HG03159 (cell line): ENCODE results near the gene STXBP5L.
"Not testable (repeated sequence)": the region's sequence is repeated elsewhere in the genome, so short reads cannot be mapped to it uniquely, and the experiment has no call there.

Source experiments
- ATAC-seq: cut with Tn5 transposase; IDR thresholded peaks from one replicate; pipeline ENCODE4 v1.9.1; 2021; ENCODE audit warnings: mild to moderate bottlenecking, moderate library complexity; ENCODE audit not compliant: unreplicated experiment

STXBP5L gene

DNA sequence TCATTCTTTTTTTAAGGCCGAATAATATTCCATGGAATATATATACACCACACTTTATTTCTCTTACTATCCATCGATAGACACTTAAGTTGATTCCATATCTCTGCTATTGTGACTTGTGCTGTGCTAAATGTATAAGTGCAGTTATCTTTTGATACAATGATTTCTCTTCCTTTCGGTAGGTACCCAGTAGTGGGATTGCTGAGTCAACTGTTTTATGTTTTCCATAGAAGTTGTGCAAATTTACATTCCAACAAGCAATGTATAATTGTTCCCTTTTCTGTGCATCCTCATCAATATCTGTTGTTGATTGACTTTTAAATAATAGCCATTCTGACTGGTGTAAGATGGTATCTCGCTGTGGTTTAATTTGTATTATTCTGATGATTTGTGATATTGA, 81.0 kb downstream of the STXBP5L start:
- ATAC-seq, result no peak

GRCh38 chr3:121018917-121019321, 110.9 kb downstream of the STXBP5L start:
- no peak for ATAC-seq

- ATAC-seq, result no peak
Observed at GRCh38 chr3:121063628-121064027, 155.6 kb downstream of the STXBP5L start.

GRCh38 chr3:121064121-121064520, 156.1 kb downstream of the STXBP5L start:
- no peak for ATAC-seq

DNA sequence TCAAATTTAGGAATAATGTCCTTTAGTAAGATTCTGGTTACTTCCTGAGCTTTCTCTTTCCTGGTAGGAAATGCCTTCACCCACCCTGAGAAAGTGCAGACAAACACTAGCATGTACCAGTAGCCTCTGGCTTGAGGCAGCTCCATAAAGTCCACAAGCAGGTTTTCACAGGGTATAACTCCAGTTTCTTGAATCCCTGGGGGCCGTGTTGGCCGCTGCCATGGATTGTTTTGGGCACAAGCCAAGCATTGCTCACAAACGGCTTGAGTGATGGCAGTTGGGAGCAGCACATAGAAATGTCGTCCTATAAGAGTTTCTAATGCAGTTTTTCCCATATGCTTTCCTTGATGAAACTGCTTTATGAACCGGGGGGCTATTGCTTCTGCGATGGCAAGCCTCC, 164.1 kb downstream of the STXBP5L start:
- ATAC-seq, result no peak

DNA sequence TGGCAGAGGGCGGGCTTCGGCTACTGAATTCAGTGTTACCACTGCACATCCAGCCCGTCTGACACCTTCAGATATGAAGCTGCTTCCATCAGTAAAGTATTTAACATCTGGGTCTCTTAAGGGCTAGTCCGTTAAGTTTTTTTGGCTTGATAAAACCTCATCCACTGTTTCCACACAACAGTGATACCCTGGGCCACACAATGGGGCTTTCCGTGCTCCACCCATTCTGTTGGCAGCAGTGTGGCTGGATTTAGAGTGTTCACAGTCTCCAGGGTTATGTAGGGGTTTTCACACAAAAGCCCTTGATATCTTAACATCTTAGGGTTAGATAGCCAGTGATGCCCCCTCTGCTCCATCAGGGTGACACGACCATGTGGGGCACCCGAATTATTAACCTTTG, 165.0 kb downstream of the STXBP5L start:
- no peak for ATAC-seq

DNA sequence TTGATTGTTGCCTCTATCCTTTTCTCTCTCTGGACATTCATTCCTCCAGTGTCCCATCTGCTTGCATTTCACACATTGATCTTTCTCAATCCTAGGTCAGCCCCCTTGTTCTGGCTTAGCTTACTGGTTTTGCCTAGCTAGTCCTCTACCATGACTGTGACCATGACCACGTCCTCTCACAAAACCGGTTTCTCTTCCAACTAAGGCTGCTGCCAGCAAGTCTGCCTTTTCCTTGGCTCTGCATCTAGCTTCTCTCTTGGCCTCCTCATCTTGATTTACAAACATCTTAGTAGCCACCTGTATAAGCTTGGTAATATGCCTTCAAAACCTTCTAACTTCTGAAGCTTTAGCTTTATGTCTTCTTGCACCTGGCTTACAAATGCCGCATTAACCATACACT, 167.2 kb downstream of the STXBP5L start:
- ATAC-seq, result no peak

- ATAC-seq, result not testable (repeated sequence)
Observed at GRCh38 chr3:121078378-121079101, 170.5 kb downstream of the STXBP5L start.

GRCh38 chr3:121096953-121097352, 188.9 kb downstream of the STXBP5L start:
- no peak for ATAC-seq

- ATAC-seq, result not testable (repeated sequence)
Observed at GRCh38 chr3:121111086-121111485, 203.1 kb downstream of the STXBP5L start.

GRCh38 chr3:121111914-121112612, 204.1 kb downstream of the STXBP5L start:
- ATAC-seq, result no peak

DNA sequence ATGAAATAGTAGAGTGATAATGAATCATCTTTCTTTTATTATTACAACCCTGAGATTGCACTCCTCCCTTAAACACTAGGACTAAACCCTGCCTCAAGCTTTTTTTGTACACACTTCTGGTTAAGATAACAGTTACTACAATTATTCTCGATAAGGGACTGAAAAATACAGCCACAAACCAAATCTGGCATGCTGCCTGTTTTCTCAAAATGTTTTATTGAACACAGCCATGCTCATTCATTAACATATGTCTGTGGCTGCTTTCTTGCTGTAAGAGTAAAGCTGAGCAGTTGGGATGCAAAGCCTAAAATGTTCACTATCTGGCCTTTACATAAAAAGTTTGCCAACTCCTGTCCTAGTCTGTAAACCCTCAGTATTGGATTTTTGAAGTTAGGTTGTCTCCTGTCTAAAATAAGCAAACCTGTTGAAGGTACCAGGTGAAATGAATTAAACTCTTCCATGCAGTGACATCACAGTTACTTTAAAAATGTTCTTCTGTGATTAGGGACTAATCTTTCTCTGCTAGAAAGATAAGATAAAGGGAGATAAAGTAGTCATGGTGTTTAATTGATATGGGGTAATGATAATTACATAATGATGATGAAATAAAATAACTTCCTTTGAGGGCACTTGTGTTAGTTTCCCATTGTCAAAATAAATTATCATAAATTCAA, 218.2 kb downstream of the STXBP5L start:
- no peak for ATAC-seq

DNA sequence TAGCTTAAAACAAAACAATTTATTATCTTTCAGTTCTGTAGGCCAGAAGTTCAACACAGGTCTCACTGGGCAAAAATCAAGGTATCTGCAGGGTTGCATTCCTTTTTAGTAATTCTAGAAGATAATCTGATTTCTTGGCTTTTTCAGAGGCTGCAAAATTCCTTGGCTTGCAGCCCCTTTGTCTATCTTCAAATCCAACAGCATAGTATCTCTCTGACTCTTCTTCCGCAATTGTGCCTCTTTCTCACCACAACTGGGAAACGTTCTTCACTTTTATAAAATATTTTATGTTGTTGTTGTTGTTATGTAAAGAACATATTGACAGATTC, 218.7 kb downstream of the STXBP5L start:
- no peak for ATAC-seq

GRCh38 chr3:121152573-121152972, 244.6 kb downstream of the STXBP5L start:
- no peak for ATAC-seq

DNA sequence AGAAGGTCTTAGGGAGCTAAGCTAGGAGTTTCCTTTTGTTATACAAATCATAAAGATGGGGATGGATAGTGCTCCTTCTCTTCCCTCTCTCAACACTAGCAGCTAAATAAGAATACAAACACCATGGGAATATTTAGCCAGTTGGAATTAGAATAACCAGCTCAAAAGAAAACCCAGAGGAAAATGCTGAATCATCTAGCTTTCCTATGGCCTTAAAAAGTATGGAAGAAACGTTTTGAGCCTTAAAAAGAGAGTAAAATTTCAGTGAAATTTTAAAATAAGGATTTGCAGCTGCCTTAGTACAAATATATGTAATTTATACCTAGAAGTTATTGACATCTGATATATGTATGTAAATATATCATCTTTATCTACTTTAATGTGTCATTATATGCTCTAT, 245.8 kb downstream of the STXBP5L start:
- ATAC-seq, result no peak

- ATAC-seq, result no peak
Observed at GRCh38 chr3:121155028-121155427, 247.0 kb downstream of the STXBP5L start.

GRCh38 chr3:121165397-121165837, 257.4 kb downstream of the STXBP5L start:
- no peak for ATAC-seq

DNA sequence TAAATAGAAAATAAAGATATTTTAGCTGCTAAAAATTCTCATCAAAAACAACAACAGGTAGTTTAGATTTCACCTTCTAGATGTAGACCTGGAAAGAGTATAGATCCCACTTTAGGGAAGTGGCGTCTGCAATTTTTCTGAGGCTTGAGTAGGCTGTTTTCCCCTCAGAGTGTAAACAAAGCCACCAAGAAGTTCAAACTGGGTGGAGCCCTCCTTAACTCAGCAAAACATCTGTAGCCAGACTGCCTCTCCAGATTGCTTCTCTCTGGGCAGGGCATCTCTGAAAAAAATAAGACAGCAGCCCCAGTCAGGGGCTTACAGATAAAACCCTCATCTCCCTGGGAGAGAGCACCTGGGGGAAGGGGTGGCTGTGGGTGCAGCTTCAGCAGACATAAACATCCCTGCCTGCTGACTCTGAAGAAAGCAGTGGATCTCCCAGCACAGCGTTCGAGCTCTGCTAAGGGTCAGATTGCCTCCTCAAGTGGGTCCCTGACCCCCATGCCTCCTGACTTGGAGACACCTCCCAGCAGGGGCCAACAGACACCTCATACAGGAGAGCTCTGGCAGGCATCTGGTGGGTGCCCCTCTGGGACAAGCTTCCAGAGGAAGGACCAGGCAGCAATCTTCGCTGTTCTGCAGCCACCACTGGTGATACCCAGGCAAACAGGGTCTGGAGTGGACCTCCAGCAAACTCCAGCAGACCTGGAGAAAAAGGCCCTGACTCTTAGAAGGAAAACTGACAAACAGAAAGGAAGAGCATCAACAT, 259.6 kb downstream of the STXBP5L start:
- ATAC-seq, result no peak

DNA sequence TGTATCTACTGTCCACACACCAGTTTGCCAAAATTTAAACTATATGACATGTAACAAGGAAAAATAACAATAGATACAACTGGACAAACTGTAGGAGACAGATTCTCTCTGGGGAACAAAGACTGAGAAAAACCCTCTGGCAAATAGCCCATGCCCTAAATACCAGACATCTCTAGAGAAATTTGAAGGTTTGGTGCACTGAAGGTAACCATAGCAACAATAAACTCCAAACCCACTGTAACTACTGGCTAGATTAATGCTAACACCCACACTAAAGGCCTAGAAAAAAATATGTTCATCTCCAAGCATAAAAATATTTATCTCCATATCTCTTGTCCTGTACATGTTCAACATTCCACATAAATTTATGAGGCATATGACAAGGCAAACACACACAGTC, 267.1 kb downstream of the STXBP5L start:
- ATAC-seq, result no peak

- ATAC-seq, result not testable (repeated sequence)
Observed at GRCh38 chr3:121190626-121191025, 282.6 kb downstream of the STXBP5L start.

DNA sequence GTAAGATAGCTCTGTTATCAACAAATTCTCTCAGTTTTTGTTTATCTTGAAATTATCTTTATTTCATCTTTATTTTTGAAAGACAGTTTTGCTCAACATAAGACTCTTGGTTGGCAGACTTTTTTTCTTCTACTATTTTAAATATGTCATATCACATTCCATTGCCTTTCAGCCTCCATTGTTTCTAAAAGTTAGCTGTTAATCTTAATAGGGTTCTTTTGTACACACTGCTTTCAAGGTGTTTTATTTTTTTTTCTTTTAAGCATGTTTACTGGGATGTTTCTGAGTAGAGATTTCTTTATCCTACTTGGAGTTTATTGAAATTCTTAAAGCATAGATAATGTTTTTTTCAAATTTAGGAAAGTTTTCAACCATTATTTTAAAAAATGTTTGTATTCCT, 294.6 kb downstream of the STXBP5L start:
- ATAC-seq, result no peak
